Measurements from ENCODE around the gene CELSR1.

Gene CELSR1

GRCh38 chr22:46392137-46392844 lies 145.1 kb downstream of the CELSR1 start:
- no peak overlapping the region for H3K4me2 ChIP-seq (ENCODE audit: low read depth, low read length)
- H3K9me2 ChIP-seq (replicated peaks; ENCODE audit: insufficient read depth, low read length), result no peaks in the 10 kb centered on the region
- no peaks in the 10 kb centered on the region for H3K4me1 ChIP-seq (ENCODE audit: low read length)
- H3K4me3 ChIP-seq (ENCODE audit: low read length), result no peak overlapping the region
- no peaks in the 10 kb centered on the region for H4K20me1 ChIP-seq (ENCODE audit: insufficient read depth, low read length)
- no peak overlapping the region for H3K27ac ChIP-seq (ENCODE audit: low read length)
- H3K36me3 ChIP-seq (replicated peaks; ENCODE audit: insufficient read depth, low read length), result no peaks in the 10 kb centered on the region
- H3K9me3 ChIP-seq (replicated peaks; ENCODE audit: insufficient read depth, low read length), result no peaks in the 10 kb centered on the region
- no peak overlapping the region for H2AFZ ChIP-seq (ENCODE audit: low read length)
- TF ChIP-seq, protein P1, sequence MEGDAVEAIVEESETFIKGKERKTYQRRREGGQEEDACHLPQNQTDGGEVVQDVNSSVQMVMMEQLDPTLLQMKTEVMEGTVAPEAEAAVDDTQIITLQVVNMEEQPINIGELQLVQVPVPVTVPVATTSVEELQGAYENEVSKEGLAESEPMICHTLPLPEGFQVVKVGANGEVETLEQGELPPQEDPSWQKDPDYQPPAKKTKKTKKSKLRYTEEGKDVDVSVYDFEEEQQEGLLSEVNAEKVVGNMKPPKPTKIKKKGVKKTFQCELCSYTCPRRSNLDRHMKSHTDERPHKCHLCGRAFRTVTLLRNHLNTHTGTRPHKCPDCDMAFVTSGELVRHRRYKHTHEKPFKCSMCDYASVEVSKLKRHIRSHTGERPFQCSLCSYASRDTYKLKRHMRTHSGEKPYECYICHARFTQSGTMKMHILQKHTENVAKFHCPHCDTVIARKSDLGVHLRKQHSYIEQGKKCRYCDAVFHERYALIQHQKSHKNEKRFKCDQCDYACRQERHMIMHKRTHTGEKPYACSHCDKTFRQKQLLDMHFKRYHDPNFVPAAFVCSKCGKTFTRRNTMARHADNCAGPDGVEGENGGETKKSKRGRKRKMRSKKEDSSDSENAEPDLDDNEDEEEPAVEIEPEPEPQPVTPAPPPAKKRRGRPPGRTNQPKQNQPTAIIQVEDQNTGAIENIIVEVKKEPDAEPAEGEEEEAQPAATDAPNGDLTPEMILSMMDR (IDR thresholded peaks at IDR 0.05; ENCODE audit: low read length), result no peak
- TF ChIP-seq EZH2 (optimal IDR thresholded peaks at IDR 0.05; ENCODE audit: low read depth, low read length) (no peak), EZH2phosphoT487 (IDR thresholded peaks at IDR 0.05; ENCODE audit: low read length) (no peak)
- H3K27me3 ChIP-seq (replicated peaks; ENCODE audit: insufficient read depth, low read length), result peaks cover 37% of the 10 kb centered on the region
- H3F3A ChIP-seq (ENCODE audit: insufficient read depth, low read length), result no peaks in the 10 kb centered on the region
- H3K9ac ChIP-seq (ENCODE audit: low read length), result no peak overlapping the region
- DNase-seq, result no peak
- no peaks in the 10 kb centered on the region for H3K79me2 ChIP-seq (ENCODE audit: low read length)

- no peak overlapping the region for H3K27ac ChIP-seq (ENCODE audit: low read length)
- TF ChIP-seq, protein P1 (IDR thresholded peaks at IDR 0.05; ENCODE audit: low read length), result no peak
- TF ChIP-seq EZH2phosphoT487 (IDR thresholded peaks at IDR 0.05; ENCODE audit: low read length) (no peak), EZH2 (optimal IDR thresholded peaks at IDR 0.05; ENCODE audit: low read depth, low read length) (no peak)
- no peaks in the 10 kb centered on the region for H3K9me2 ChIP-seq (replicated peaks; ENCODE audit: insufficient read depth, low read length)
- no peaks in the 10 kb centered on the region for H3K36me3 ChIP-seq (replicated peaks; ENCODE audit: insufficient read depth, low read length)
- H3K9ac ChIP-seq (ENCODE audit: low read length), result no peak overlapping the region
- no peak for DNase-seq
- no peaks in the 10 kb centered on the region for H3F3A ChIP-seq (ENCODE audit: insufficient read depth, low read length)
- no peaks in the 10 kb centered on the region for H3K79me2 ChIP-seq (ENCODE audit: low read length)
- H3K4me2 ChIP-seq (ENCODE audit: low read depth, low read length), result no peak overlapping the region
- H3K27me3 ChIP-seq (replicated peaks; ENCODE audit: insufficient read depth, low read length), result peaks cover 42% of the 10 kb centered on the region
- H4K20me1 ChIP-seq (ENCODE audit: insufficient read depth, low read length), result no peaks in the 10 kb centered on the region
- no peak overlapping the region for H2AFZ ChIP-seq (ENCODE audit: low read length)
- no peaks in the 10 kb centered on the region for H3K9me3 ChIP-seq (replicated peaks; ENCODE audit: insufficient read depth, low read length)
- H3K4me3 ChIP-seq (ENCODE audit: low read length), result no peak overlapping the region
- H3K4me1 ChIP-seq (ENCODE audit: low read length), result no peaks in the 10 kb centered on the region
Measured at GRCh38 chr22:46391486-46392136, 145.8 kb downstream of the CELSR1 start.

GRCh38 chr22:46390652-46391301 lies 146.6 kb downstream of the CELSR1 start:
- H3K9ac ChIP-seq (ENCODE audit: low read length), result no peak overlapping the region
- DNase-seq, result no peak

More at GRCh38 chr22:46390652-46391301, 146.6 kb downstream of the CELSR1 start:
- Histone ChIP-seq H3K4me3 (ENCODE audit: low read length) (no peak overlapping the region), H3F3A (ENCODE audit: insufficient read depth, low read length) (no peaks in the 10 kb centered on the region), H3K79me2 (ENCODE audit: low read length) (no peaks in the 10 kb centered on the region), H3K27me3 (replicated peaks; ENCODE audit: insufficient read depth, low read length) (peaks cover 48% of the 10 kb centered on the region), H2AFZ (ENCODE audit: low read length) (no peak overlapping the region), H3K9me2 (replicated peaks; ENCODE audit: insufficient read depth, low read length) (no peaks in the 10 kb centered on the region), H4K20me1 (ENCODE audit: insufficient read depth, low read length) (no peaks in the 10 kb centered on the region), H3K4me1 (ENCODE audit: low read length) (no peaks in the 10 kb centered on the region), H3K4me2 (ENCODE audit: low read depth, low read length) (0 out of 2 replicates have a peak overlapping the region, but pooled peaks have one; percentile 11), H3K27ac (ENCODE audit: low read length) (no peak overlapping the region), H3K9me3 (replicated peaks; ENCODE audit: insufficient read depth, low read length) (no peaks in the 10 kb centered on the region), H3K36me3 (replicated peaks; ENCODE audit: insufficient read depth, low read length) (no peaks in the 10 kb centered on the region)
- TF ChIP-seq, protein P1 (IDR thresholded peaks at IDR 0.05; ENCODE audit: low read length), result no peak
- TF ChIP-seq EZH2phosphoT487 (IDR thresholded peaks at IDR 0.05; ENCODE audit: low read length) (no peak), EZH2 (optimal IDR thresholded peaks at IDR 0.05; ENCODE audit: low read depth, low read length) (no peak)
